Epithelial cell of proximal tubule (primary cell): ENCODE measurements around the gene GJD3. TPM values are rescaled to one million over a fixed set of nuclear protein-coding genes. Genes with fewer than 3 reads are reported as not detected.

Experiments used
- DNase-seq: peaks from one replicate; pipeline ENCODE4 v3.0.0-alpha.2; 2011; ENCODE audit warnings: low read depth
- H3K4me3 ChIP-seq: 2 replicates; pipeline ENCODE4 v1.5.1; 2011; ENCODE audit warnings: low read depth, mild to moderate bottlenecking, low read length
- CTCF ChIP-seq: conservative IDR thresholded peaks from 2 replicates; pipeline ENCODE4 v1.5.1; 2012; ENCODE audit warnings: low read depth, mild to moderate bottlenecking, low read length
- total RNA-seq: library from RNA; depleted of rRNA; stranded (reverse); fragments of >200 nt; gene quantifications from 2 replicates; pipeline ENCODE4 v1.2.3, GENCODE V29; 2015

Gene GJD3
- total RNA-seq, 1 donor from 2014 or later, result not detected

GRCh38 chr17:40322358-40323315 is 41.9 kb downstream of the GJD3 start:
- TF ChIP-seq CTCF, result no peak
- no peak for DNase-seq
- H3K4me3 ChIP-seq, result peak overlapping the region; percentile 43

GRCh38 chr17:40321961-40322357 is 42.6 kb downstream of the GJD3 start:
- TF ChIP-seq CTCF, result no peak
- no peak for DNase-seq
- H3K4me3 ChIP-seq, result peak overlapping the region; percentile 43

- no peak overlapping the region for H3K4me3 ChIP-seq
- TF ChIP-seq CTCF, result no peak
- no peak for DNase-seq
Observed at GRCh38 chr17:40321524-40321929, 43.0 kb downstream of the GJD3 start.

- no peak overlapping the region for H3K4me3 ChIP-seq
- no peak for DNase-seq
- TF ChIP-seq CTCF, result no peak
Observed at GRCh38 chr17:40320756-40321523, 43.6 kb downstream of the GJD3 start.

GRCh38 chr17:40319651-40320540 is 44.6 kb downstream of the GJD3 start:
- peak overlapping the region; percentile 98 for H3K4me3 ChIP-seq
- TF ChIP-seq CTCF, result no peak
- no peak for DNase-seq

- peak overlapping the region; percentile 98 for H3K4me3 ChIP-seq
- TF ChIP-seq CTCF, result peak; percentile 21
- no peak for DNase-seq
Observed at GRCh38 chr17:40318830-40319391, 45.6 kb downstream of the GJD3 start.
